C4-2B (cell line): ENCODE measurements around the gene DMC1.

Experiments used
- CTCF ChIP-seq: fragments of 450-650 bp; conservative IDR thresholded peaks from 2 replicates; pipeline ENCODE4 v1.5.1; 2017; ENCODE audit warnings: mild to moderate bottlenecking
- ZFX ChIP-seq: fragments of 450-650 bp; IDR thresholded peaks from 2 replicates; pipeline ENCODE4 v1.6.1; 2017

- TF ChIP-seq CTCF (no peak), ZFX (no peak)
These were observed 67.9 kb downstream of the DMC1 start for GRCh38 chr22:38501797-38502672.
